GM10847 (cell line): ENCODE data around the gene EXOC7.

Source experiments
- POLR2A ChIP-seq: IDR thresholded peaks from 2 replicates; pipeline ENCODE4 v1.6.1; 2011; ENCODE audit not compliant: insufficient read length; ENCODE audit errors: extremely low read depth

Gene EXOC7

GRCh38 chr17:76111956-76112355, 8.4 kb upstream of the EXOC7 start:
- no peak for TF ChIP-seq POLR2A

GRCh38 chr17:76107509-76107908, 3.9 kb upstream of the EXOC7 start:
- TF ChIP-seq POLR2A: no peak

GRCh38 chr17:76106703-76107102, 3.1 kb upstream of the EXOC7 start:
- no peak for TF ChIP-seq POLR2A

GRCh38 chr17:76104896-76105231, 1.3 kb upstream of the EXOC7 start:
- TF ChIP-seq POLR2A: no peak

- TF ChIP-seq POLR2A: no peak
These were observed 731 bp upstream of the EXOC7 start for GRCh38 chr17:76104140-76104895.

GRCh38 chr17:76102944-76103273, 678 bp downstream of the EXOC7 start:
- TF ChIP-seq POLR2A: no peak

GRCh38 chr17:76097716-76098295, 5.8 kb downstream of the EXOC7 start:
- TF ChIP-seq POLR2A: no peak

GRCh38 chr17:76095943-76096342, 7.6 kb downstream of the EXOC7 start:
- TF ChIP-seq POLR2A: no peak

GRCh38 chr17:76094046-76094445, 9.5 kb downstream of the EXOC7 start:
- no peak for TF ChIP-seq POLR2A

GRCh38 chr17:76092526-76093413, 10.8 kb downstream of the EXOC7 start:
- TF ChIP-seq POLR2A: no peak

- no peak for TF ChIP-seq POLR2A
These were observed 11.9 kb downstream of the EXOC7 start for GRCh38 chr17:76091526-76092286.

- no peak for TF ChIP-seq POLR2A
These were observed 13.0 kb downstream of the EXOC7 start for GRCh38 chr17:76090517-76091129.

GRCh38 chr17:76089680-76090516, 13.7 kb downstream of the EXOC7 start:
- TF ChIP-seq POLR2A: no peak
